ENCODE measurements around the gene STAMBP. TPM values are rescaled to one million over a fixed set of nuclear protein-coding genes. Genes with fewer than 3 reads are reported as not detected.

The STAMBP gene
- total and polyA plus RNA-seq, 2 of the 13 experiments (the other 11 are each of a cell fraction or from before 2014, with no cell fraction given): 49.6 to 53.2 TPM

- Histone ChIP-seq H3K36me3 (replicated peaks in 1 of 2; ENCODE audit: control insufficient read depth in 1 of 2, insufficient read depth in 2 of 2, low read length in 2 of 2) (no peaks in the 10 kb centered on the region), H2AFZ (ENCODE audit: low read length) (no peak overlapping the region), H3K27ac (ENCODE audit: extremely low read length, insufficient read depth, low read length) (no peak overlapping the region), H3K79me2 (ENCODE audit: insufficient read depth, low read length) (no peaks in the 10 kb centered on the region), H3K4me2 (ENCODE audit: low read depth, low read length) (no peak overlapping the region), H3K9ac (ENCODE audit: insufficient read depth, low read depth, low read length) (no peak overlapping the region), H3K9me3 (ENCODE audit: low read length) (no peaks in the 10 kb centered on the region), H3K27me3 (ENCODE audit: control insufficient read depth in 1 of 2, insufficient read depth in 2 of 2, low read length in 2 of 2) (peaks cover 4 to 38% of the 10 kb centered on the region in 2 experiments; a peak in 3 of 5 replicates), H3K4me1 (ENCODE audit: insufficient read depth, low read length) (peaks cover 15% of the 10 kb centered on the region), H3K4me3 (replicated peaks in 1 of 3; ENCODE audit: insufficient read depth in 1 of 3, low read depth in 2 of 3, low read length in 3 of 3) (no peak overlapping the region), H4K20me1 (ENCODE audit: insufficient read depth, low read length) (no peaks in the 10 kb centered on the region)
- ATAC-seq (no peak), DNase-seq (ENCODE audit: low spot score) (no peak), FAIRE-seq (no peak)
- intact Hi-C loops (cut with micrococcal nuclease; ENCODE audit: unreplicated experiment): no loop called here
- POLR2A ChIA-PET: no interaction called here
- in situ Hi-C loops (cut with HindIII; ENCODE audit: extremely low pct_ligation_motif_present, low pct_unique_long_range_greater_than_20kb): no loop called here
- WGBS (ENCODE audit: low lambda C conversion rate): 10% methylated on average over 1 of the region's 1 CpG
- CTCF ChIA-PET (ENCODE audit: low intra/inter-chr PET ratio, low total read pairs): no interaction called here
- no peak for TF ChIP-seq MIER3 (CRISPR knock-in tag; IDR thresholded peaks at IDR 0.05; ENCODE audit: borderline replicate concordance)
- TF ChIP-seq ZNF530 (CRISPR knock-in tag; IDR thresholded peaks at IDR 0.05; ENCODE audit: low read depth): no peak
- no peak for TF ChIP-seq ZNF496 (CRISPR knock-in tag; IDR thresholded peaks at IDR 0.05; ENCODE audit: insufficient replicate concordance)
- no peak for TF ChIP-seq HOXA7 (CRISPR knock-in tag; IDR thresholded peaks at IDR 0.05)
- TF ChIP-seq TBX2 (CRISPR knock-in tag; IDR thresholded peaks at IDR 0.05; ENCODE audit: borderline replicate concordance): no peak
- no peak for TF ChIP-seq CBX5 (CRISPR knock-in tag; IDR thresholded peaks at IDR 0.05; ENCODE audit: borderline replicate concordance)
- TF ChIP-seq ZNF557 (CRISPR knock-in tag; IDR thresholded peaks at IDR 0.05): no peak
- TF ChIP-seq MBD4 (IDR thresholded peaks at IDR 0.05; ENCODE audit: borderline replicate concordance, low read length): no peak
- TF ChIP-seq NFE2L2 (IDR thresholded peaks at IDR 0.05; ENCODE audit: low read length): no peak
- no peak for TF ChIP-seq ZFP36 (IDR thresholded peaks at IDR 0.05; ENCODE audit: borderline replicate concordance, low read depth, low read length, partially characterized antibody)
- TF ChIP-seq, protein P1, sequence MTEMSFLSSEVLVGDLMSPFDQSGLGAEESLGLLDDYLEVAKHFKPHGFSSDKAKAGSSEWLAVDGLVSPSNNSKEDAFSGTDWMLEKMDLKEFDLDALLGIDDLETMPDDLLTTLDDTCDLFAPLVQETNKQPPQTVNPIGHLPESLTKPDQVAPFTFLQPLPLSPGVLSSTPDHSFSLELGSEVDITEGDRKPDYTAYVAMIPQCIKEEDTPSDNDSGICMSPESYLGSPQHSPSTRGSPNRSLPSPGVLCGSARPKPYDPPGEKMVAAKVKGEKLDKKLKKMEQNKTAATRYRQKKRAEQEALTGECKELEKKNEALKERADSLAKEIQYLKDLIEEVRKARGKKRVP (CRISPR knock-in tag; IDR thresholded peaks at IDR 0.05): no peak
- no TSS peak for BruUV-seq (replicated peaks)
Observed at GRCh38 chr2:73904952-73905351, 76.2 kb downstream of the STAMBP start.
